IMR-90 (cell line): ENCODE measurements around the gene ABCA2. TPM values are rescaled to one million over a fixed set of nuclear protein-coding genes. Genes with fewer than 3 reads are reported as not detected.

Source experiments
- ATAC-seq: fragments of 200-7000 bp; cut with Tn5 transposase; 2 replicates; pipeline ENCODE4 v1.9.1; 2020; ENCODE audit warnings: low read depth, mild to moderate bottlenecking, moderate library complexity
- BruUV-seq: library from RNA; stranded (reverse); fragments of 400-500 nt; replicated peaks from 2 replicates; lab custom pipeline; 2021; lab: Mats Ljungman, UMichigan
- CTCF ChIA-PET: fragments of 300-600 bp; formaldehyde crosslinking; extraction: SDS; loops from one replicate; lab custom pipeline; 2021; ENCODE audit warnings: antibody characterized with exemption; lab: Yijun Ruan, JAX
- POLR2A ChIA-PET: fragments of 300-600 bp; sonication (Branson Sonifier 250); formaldehyde crosslinking; loops from one replicate; lab custom pipeline; 2022; ENCODE audit warnings: antibody characterized with exemption; ENCODE audit not compliant: unreplicated experiment; lab: Charles Lee
- DNase-seq: peaks from one replicate; pipeline ENCODE4 v3.0.0; 2013
- H2AFZ ChIP-seq: replicated peaks from 2 replicates; pipeline ENCODE3; 2013; ENCODE audit warnings: low read length, mild to moderate bottlenecking; ENCODE audit not compliant: poor library complexity
- H2AK5ac ChIP-seq: 2 replicates; pipeline ENCODE4 v1.6.1; 2013; ENCODE audit warnings: low read depth, low read length, inconsistent platforms
- H2AK9ac ChIP-seq: replicated peaks from 2 replicates; pipeline ENCODE3; 2013; ENCODE audit warnings: mild to moderate bottlenecking, low read depth, low read length, moderate library complexity; ENCODE audit not compliant: poor library complexity
- H2BK120ac ChIP-seq: 2 replicates; pipeline ENCODE4 v1.6.1; 2013; ENCODE audit warnings: low read depth, low read length, inconsistent platforms
- H2BK15ac ChIP-seq: 3 replicates; pipeline ENCODE4 v1.6.1; 2013; ENCODE audit warnings: low read depth, low read length, inconsistent platforms
- H2BK20ac ChIP-seq: 2 replicates; pipeline ENCODE4 v1.6.1; 2013; ENCODE audit warnings: low read depth, mild to moderate bottlenecking, inconsistent platforms, low read length, moderate library complexity
- H2BK5ac ChIP-seq: 2 replicates; pipeline ENCODE4 v1.6.1; 2013; ENCODE audit warnings: mild to moderate bottlenecking, low read depth, low read length, inconsistent platforms; ENCODE audit not compliant: poor library complexity, severe bottlenecking
- H3K14ac ChIP-seq: replicated peaks from 2 replicates; pipeline ENCODE4 v1.6.1; 2013; ENCODE audit warnings: low read depth, low read length, inconsistent platforms
- H3K18ac ChIP-seq: 2 replicates; pipeline ENCODE4 v1.6.1; 2013; ENCODE audit warnings: low read depth, low read length, control low read depth
- H3K23ac ChIP-seq: 2 replicates; pipeline ENCODE4 v1.6.1; 2013; ENCODE audit warnings: low read depth, low read length, inconsistent platforms
- H3K27ac ChIP-seq: 2 replicates; pipeline ENCODE4 v1.5.1; 2013; ENCODE audit warnings: mild to moderate bottlenecking, control low read depth, low read length; ENCODE audit not compliant: insufficient read depth
- H3K27me3 ChIP-seq: 2 replicates; pipeline ENCODE4 v1.6.1; 2013; ENCODE audit warnings: low read length; ENCODE audit not compliant: control insufficient read depth, insufficient read depth
- H3K36me3 ChIP-seq: 2 replicates; pipeline ENCODE4 v1.6.1; 2013; ENCODE audit warnings: low read length, mixed read lengths; ENCODE audit not compliant: control insufficient read depth, insufficient read depth
- H3K4ac ChIP-seq: 2 replicates; pipeline ENCODE4 v1.6.1; 2013; ENCODE audit warnings: low read depth, low read length, inconsistent platforms
- H3K4me1 ChIP-seq: 2 replicates; pipeline ENCODE4 v1.6.1; 2013; ENCODE audit warnings: low read length, mixed read lengths; ENCODE audit not compliant: control insufficient read depth, insufficient read depth
- H3K4me2 ChIP-seq: 2 replicates; pipeline ENCODE4 v1.6.1; 2013; ENCODE audit warnings: low read depth, mild to moderate bottlenecking, control low read depth, low read length, moderate library complexity
- H3K4me3 ChIP-seq: 2 replicates; pipeline ENCODE4 v1.5.1; 2013; ENCODE audit warnings: low read depth, mild to moderate bottlenecking, control low read depth, low read length, moderate library complexity; ENCODE audit not compliant: insufficient read depth
- H3K56ac ChIP-seq: 2 replicates; pipeline ENCODE4 v1.6.1; 2013; ENCODE audit warnings: low read length, inconsistent platforms; ENCODE audit not compliant: insufficient read depth; ENCODE audit errors: extremely low read depth
- H3K79me1 ChIP-seq, 2 experiments: 2 replicates each; pipeline ENCODE4 v1.6.1; 2013; ENCODE audit warnings: low read length in 2 of 2, inconsistent platforms in 1 of 2, low read depth in 1 of 2
- H3K9ac ChIP-seq: 2 replicates; pipeline ENCODE4 v1.6.1; 2013; ENCODE audit warnings: low read depth, low read length, control low read depth
- H3K9me1 ChIP-seq: 2 replicates; pipeline ENCODE4 v1.6.1; 2013; ENCODE audit warnings: low read length, inconsistent platforms; ENCODE audit not compliant: insufficient read depth
- H3K9me3 ChIP-seq: 2 replicates; pipeline ENCODE4 v1.6.1; 2013; ENCODE audit warnings: low read length; ENCODE audit not compliant: control insufficient read depth, insufficient read depth
- H4K20me1 ChIP-seq: 2 replicates; pipeline ENCODE4 v1.6.1; 2013; ENCODE audit warnings: low read length, inconsistent platforms; ENCODE audit not compliant: insufficient read depth
- H4K5ac ChIP-seq: 2 replicates; pipeline ENCODE4 v1.6.1; 2013; ENCODE audit warnings: mild to moderate bottlenecking, low read depth, low read length, control low read depth
- H4K8ac ChIP-seq, 2 experiments: 2 replicates each; pipeline ENCODE4 v1.6.1; 2013; ENCODE audit warnings: low read depth in 2 of 2, low read length in 2 of 2, control low read depth in 1 of 2, inconsistent platforms in 1 of 2
- H4K91ac ChIP-seq: 2 replicates; pipeline ENCODE4 v1.6.1; 2013; ENCODE audit warnings: low read depth, low read length, inconsistent platforms; ENCODE audit not compliant: insufficient read depth
- CHD1 ChIP-seq: IDR thresholded peaks from 2 replicates; pipeline ENCODE4 v1.6.1; 2012; ENCODE audit warnings: low read depth, low read length, improper control_type of control experiment
- FOS ChIP-seq: fragments of 150-350 bp; IDR thresholded peaks from 2 replicates; pipeline ENCODE4 v1.6.1; 2016; ENCODE audit warnings: low read depth, low read length
- MAFK ChIP-seq: IDR thresholded peaks from 2 replicates; pipeline ENCODE4 v1.6.1; 2012; ENCODE audit warnings: low read depth, low read length, improper control_type of control experiment
- RAD21 ChIP-seq: IDR thresholded peaks from 2 replicates; pipeline ENCODE4 v1.6.1; 2012; ENCODE audit warnings: low read length, improper control_type of control experiment
- RCOR1 ChIP-seq: IDR thresholded peaks from 2 replicates; pipeline ENCODE4 v1.6.1; 2012; ENCODE audit warnings: mild to moderate bottlenecking, low read length, improper control_type of control experiment; ENCODE audit not compliant: insufficient replicate concordance
- WGBS, 2 experiments: methylation state at CpG; one replicate each; pipeline versions ENCODE4 v1.1.5 to v1.1.7; 2013; ENCODE audit warnings: missing lambda C conversion rate in 2 of 2; ENCODE audit not compliant: insufficient read length in 1 of 2; ENCODE audit errors: extremely low coverage in 2 of 2; 5-methylcytosine and 5-hydroxymethylcytosine counted together
- dilution Hi-C: fragments of 300-500 bp; cut with HindIII; formaldehyde crosslinking; loops from one replicate; pipeline ENCODE4 v1.14.3; 2018; ENCODE audit warnings: low sequenced_read_pairs; ENCODE audit not compliant: unreplicated experiment
- in situ Hi-C: fragments of 300-500 bp; cut with MboI; formaldehyde crosslinking; loops from 3 replicates; pipeline ENCODE4 v1.14.3; 2019; ENCODE audit warnings: low sequenced_read_pairs, inconsistent platforms, mixed read lengths
- intact Hi-C: fragments of 100-400 bp; cut with micrococcal nuclease; formaldehyde crosslinking; loops from 2 replicates; pipeline ENCODE4 v1.10.0; 2022
- polyA plus RNA-seq, 3 experiments: library from polyadenylated mRNA; depleted of rRNA; stranded (reverse); fragments of >200 nt; gene quantifications; 2 replicates each; pipeline ENCODE4 v1.2.3, GENCODE V29; 2012; ENCODE audit warnings: low replicate concordance in 1 of 3
- total RNA-seq: library from RNA; depleted of rRNA; stranded (reverse); fragments of >200 nt; gene quantifications from 2 replicates; pipeline ENCODE4 v1.2.3, GENCODE V29; 2012
- TF ChIP-seq, protein P1 (sequence below): fragments of 150-350 bp; IDR thresholded peaks from 2 replicates; pipeline ENCODE4 v1.6.1; 2017; ENCODE audit warnings: mild to moderate bottlenecking, antibody characterized with exemption, low read length, low read depth

Gene ABCA2
- total and polyA plus RNA-seq, 2 of the 4 experiments (the other 2 are of a cell fraction): 3.8 to 46.0 TPM

DNA sequence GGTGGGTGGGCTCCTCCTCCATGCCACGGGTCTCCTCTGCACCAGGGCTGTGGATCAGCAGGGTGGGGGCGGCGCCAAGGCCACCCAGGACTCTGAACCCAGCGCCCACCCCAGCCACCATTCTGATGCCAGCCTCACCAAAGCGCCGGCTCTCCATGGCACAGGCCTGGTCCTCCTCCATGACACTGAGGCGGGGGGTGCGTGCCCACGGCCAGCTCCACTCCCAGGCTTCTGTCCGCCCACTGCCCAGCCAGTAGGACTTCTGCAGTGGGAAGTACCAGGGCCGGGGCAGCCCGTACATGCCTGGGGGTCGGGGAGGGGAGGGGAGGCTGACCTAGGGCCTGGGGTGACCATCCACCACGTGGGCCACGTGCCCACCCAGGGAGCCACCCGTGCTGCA, 11.6 kb downstream of the ABCA2 start:
- H3K9ac ChIP-seq: no peak overlapping the region
- H2BK15ac ChIP-seq: no peak overlapping the region
- no peaks in the 10 kb centered on the region; the same call in 1 of the 2 replicates for H4K20me1 ChIP-seq
- ChIA-PET CTCF (no interaction called here), POLR2A (no interaction called here)
- H2AK5ac ChIP-seq: no peak overlapping the region
- no peak overlapping the region for H3K4me2 ChIP-seq
- no TSS peak for BruUV-seq
- no peaks in the 10 kb centered on the region for H3K9me1 ChIP-seq
- no peaks in the 10 kb centered on the region for H3K9me3 ChIP-seq
- DNase-seq (no peak), ATAC-seq (no peak)
- no peak overlapping the region for H3K23ac ChIP-seq
- TF ChIP-seq RAD21 (no peak), RCOR1 (no peak), MAFK (no peak), CHD1 (no peak), FOS (no peak)
- TF ChIP-seq, protein P1, sequence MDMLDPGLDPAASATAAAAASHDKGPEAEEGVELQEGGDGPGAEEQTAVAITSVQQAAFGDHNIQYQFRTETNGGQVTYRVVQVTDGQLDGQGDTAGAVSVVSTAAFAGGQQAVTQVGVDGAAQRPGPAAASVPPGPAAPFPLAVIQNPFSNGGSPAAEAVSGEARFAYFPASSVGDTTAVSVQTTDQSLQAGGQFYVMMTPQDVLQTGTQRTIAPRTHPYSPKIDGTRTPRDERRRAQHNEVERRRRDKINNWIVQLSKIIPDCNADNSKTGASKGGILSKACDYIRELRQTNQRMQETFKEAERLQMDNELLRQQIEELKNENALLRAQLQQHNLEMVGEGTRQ: no peak
- H4K91ac ChIP-seq: no peak overlapping the region
- H3K14ac ChIP-seq: no peak overlapping the region
- H3K4ac ChIP-seq: no peak overlapping the region
- no peak overlapping the region for H2BK120ac ChIP-seq
- no peak overlapping the region for H2AK9ac ChIP-seq
- H2BK20ac ChIP-seq: no peak overlapping the region
- no peak overlapping the region for H3K4me3 ChIP-seq
- no peak overlapping the region for H4K5ac ChIP-seq
- no peak overlapping the region for H3K27ac ChIP-seq
- no peaks in the 10 kb centered on the region for H3K79me1 ChIP-seq
- no peaks in the 10 kb centered on the region for H3K27me3 ChIP-seq
- peaks cover 39% of the 10 kb centered on the region; the same call in 1 of the 2 replicates for H3K36me3 ChIP-seq
- dilution Hi-C loops: no loop called here
- 100% methylated on average over 5 of the region's 16 CpGs; no CpG with 5 or more reads in 1 of the 2 experiments for WGBS, 2 experiments
- intact Hi-C loops: no loop called here
- no peak overlapping the region for H3K18ac ChIP-seq
- no peak overlapping the region for H4K8ac ChIP-seq
- no peak overlapping the region for H3K56ac ChIP-seq
- H2BK5ac ChIP-seq: no peak overlapping the region
- no peak overlapping the region for H2AFZ ChIP-seq
- in situ Hi-C loops: no loop called here
- no peaks in the 10 kb centered on the region for H3K4me1 ChIP-seq
